Naive thymus-derived CD4-positive, alpha-beta T cell (primary cell): ENCODE measurements around the gene MXD3. TPM values are rescaled to one million over a fixed set of nuclear protein-coding genes. Genes with fewer than 3 reads are reported as not detected.
A peak's percentile ranks its signal among the peaks of the same experiment; 100 is the strongest.

Experiments
- ATAC-seq: fragments of 150-1000 bp; cut with Tn5 transposase; 2 replicates; pipeline ENCODE4 v1.10.0; 2021; ENCODE audit warnings: mild to moderate bottlenecking, moderate library complexity
- CTCF ChIA-PET: fragments of 350-600 bp; sonication (Branson Sonifier 250); formaldehyde crosslinking; loops from one replicate; lab custom pipeline; 2021; ENCODE audit warnings: antibody characterized with exemption; lab: Charles Lee
- POLR2A ChIA-PET: fragments of 350-600 bp; sonication (Branson Sonifier 250); formaldehyde crosslinking; loops from one replicate; lab custom pipeline; 2021; ENCODE audit warnings: antibody characterized with exemption, inconsistent platforms; lab: Charles Lee
- DNase-seq, 9 donors: peaks; one replicate each; pipeline versions ENCODE4 v3.0.0 to v3.0.0-alpha.2; 2020 to 2022; ENCODE audit warnings: mixed read lengths in 1 of 9
- H3K27ac ChIP-seq: one replicate; pipeline ENCODE4 v1.7.0; 2013; ENCODE audit warnings: mild to moderate bottlenecking, low read depth, low read length, moderate library complexity
- H3K27me3 ChIP-seq, 2 donors: one replicate each; pipeline ENCODE4 v1.7.0; 2013; ENCODE audit warnings: low read length in 2 of 2, mild to moderate bottlenecking in 2 of 2, moderate library complexity in 2 of 2; ENCODE audit not compliant: control insufficient read depth in 2 of 2, insufficient read depth in 2 of 2
- H3K36me3 ChIP-seq, 3 experiments: 1 replicate in 2 of 3; 2 replicates in 1 of 3; pipeline ENCODE4 v1.7.0; 2013; ENCODE audit warnings: low read length in 3 of 3, mild to moderate bottlenecking in 3 of 3, moderate library complexity in 1 of 3; ENCODE audit not compliant: insufficient read depth in 3 of 3, control insufficient read depth in 2 of 3
- H3K4me1 ChIP-seq, 2 donors: one replicate each; pipeline ENCODE4 v1.7.0; 2013; ENCODE audit warnings: low read length in 2 of 2, mild to moderate bottlenecking in 2 of 2, moderate library complexity in 1 of 2; ENCODE audit not compliant: control insufficient read depth in 2 of 2, insufficient read depth in 2 of 2
- H3K4me3 ChIP-seq: 2 replicates; pipeline ENCODE4 v1.7.0; 2013; ENCODE audit warnings: mild to moderate bottlenecking, low read length
- H3K9me3 ChIP-seq, 3 experiments: 1 replicate in 2 of 3; 2 replicates in 1 of 3; pipeline ENCODE4 v1.7.0; 2013; ENCODE audit warnings: low read length in 3 of 3; ENCODE audit not compliant: control insufficient read depth in 2 of 3
- H3K27ac Mint-ChIP-seq, 9 donors: one replicate each; pipeline ENCODE4 v1.8.0; 2020 to 2022; ENCODE audit warnings: mixed read lengths in 9 of 9, mild to moderate bottlenecking in 8 of 9, moderate library complexity in 5 of 9, inconsistent platforms in 2 of 9
- H3K27me3 Mint-ChIP-seq, 5 donors: one replicate each; pipeline ENCODE4 v1.8.0; 2021 to 2022; ENCODE audit warnings: mixed read lengths in 5 of 5, mild to moderate bottlenecking in 1 of 5
- H3K36me3 Mint-ChIP-seq, 5 donors: one replicate each; pipeline ENCODE4 v1.8.0; 2020 to 2022; ENCODE audit warnings: mixed read lengths in 5 of 5, mild to moderate bottlenecking in 3 of 5, inconsistent platforms in 1 of 5
- H3K4me1 Mint-ChIP-seq, 7 donors: one replicate each; pipeline ENCODE4 v1.8.0; 2020 to 2022; ENCODE audit warnings: mixed read lengths in 7 of 7, mild to moderate bottlenecking in 3 of 7, inconsistent platforms in 1 of 7
- H3K4me3 Mint-ChIP-seq, 10 donors: one replicate each; pipeline ENCODE4 v1.8.0; 2020 to 2022; ENCODE audit warnings: mild to moderate bottlenecking in 10 of 10, mixed read lengths in 10 of 10, moderate library complexity in 6 of 10, inconsistent platforms in 2 of 10
- H3K9me3 Mint-ChIP-seq, 11 donors: one replicate each; pipeline ENCODE4 v1.8.0; 2020 to 2022; ENCODE audit warnings: mixed read lengths in 11 of 11, mild to moderate bottlenecking in 4 of 11, inconsistent platforms in 1 of 11, moderate library complexity in 1 of 11
- intact Hi-C, 2 donors: fragments of 100-400 bp; cut with micrococcal nuclease; formaldehyde crosslinking; loops; one replicate each; pipeline ENCODE4 v1.15.1; 2023
- polyA plus RNA-seq, 2 donors: library from polyadenylated mRNA; unstranded; fragments of 300-500 nt; fragmentation: Illumina TruSeq; gene quantifications; one replicate each; pipeline ENCODE4 v1.2.3, GENCODE V29; 2021
- total RNA-seq, 6 experiments: library from RNA in 5 of 6; stranded (reverse) in 5 of 6; gene quantifications; 1 replicate in 5 of 6; 2 replicates in 1 of 6; pipeline ENCODE4 v1.2.3 and lab custom pipeline; 2021 to 2026

The MXD3 gene
- total and polyA plus RNA-seq, 7 experiments from 2014 or later, result 0.63 to 39.8 (median 16.1) TPM

- intact Hi-C loops, result no loop called here
- ATAC-seq (peak; percentile 45), DNase-seq (no peak)
- Histone ChIP-seq H3K4me3 (no peak overlapping the region), H3K36me3 (peaks cover 0 to 4% (median 0%) of the 10 kb centered on the region in 3 experiments), H3K4me1 (no peaks in the 10 kb centered on the region), H3K27ac (no peak overlapping the region), H3K27me3 (no peaks in the 10 kb centered on the region), H3K9me3 (no peaks in the 10 kb centered on the region)
- Mint-ChIP-seq H3K36me3 (peaks cover 0 to 30% (median 10%) of the 10 kb centered on the region in 5 donors), H3K9me3 (peaks cover 0 to 4% (median 0%) of the 10 kb centered on the region in 11 donors), H3K4me1 (peaks cover 0 to 45% (median 21%) of the 10 kb centered on the region in 7 donors), H3K27ac (no peak overlapping the region), H3K4me3 (no peak overlapping the region), H3K27me3 (no peaks in the 10 kb centered on the region)
- ChIA-PET POLR2A (no interaction called here), CTCF (no interaction called here)
Measured at GRCh38 chr5:177320879-177321278, 9.2 kb upstream of the MXD3 start.

- DNase-seq, result no peak
- Histone ChIP-seq H3K9me3 (no peaks in the 10 kb centered on the region), H3K27me3 (no peaks in the 10 kb centered on the region), H3K4me1 (no peaks in the 10 kb centered on the region), H3K4me3 (no peak overlapping the region), H3K27ac (no peak overlapping the region), H3K36me3 (peaks cover 0 to 4% (median 0%) of the 10 kb centered on the region in 3 experiments)
- H3K4me1 Mint-ChIP-seq, result peaks cover 0 to 49% (median 21%) of the 10 kb centered on the region in 7 donors
- no peak overlapping the region for H3K4me3 Mint-ChIP-seq
- ChIA-PET CTCF (interaction anchor here (0.9 to 3.1 kb wide), 5 partner anchors 11 to 133 kb away, joined by 3 to 25 read pairs (median 13); no protein-coding TSS in a partner anchor), POLR2A (no interaction called here)
- peak overlapping the region in 2 of 9 donors; percentile 29 to 41 for H3K27ac Mint-ChIP-seq
- peaks cover 0 to 4% (median 0%) of the 10 kb centered on the region in 11 donors for H3K9me3 Mint-ChIP-seq
- H3K27me3 Mint-ChIP-seq, result no peaks in the 10 kb centered on the region
- peaks cover 0 to 29% (median 10%) of the 10 kb centered on the region in 5 donors for H3K36me3 Mint-ChIP-seq
- peak; percentile 64 for ATAC-seq
- intact Hi-C loops, result loop anchor here (2.0 to 10.0 kb wide), 2 partner anchors 71 to 675 kb away; partner anchors contain the start of gene TSPAN17 (in 1 of the 2)
Measured at GRCh38 chr5:177319913-177320588, 8.4 kb upstream of the MXD3 start.

- no peaks in the 10 kb centered on the region for H3K36me3 ChIP-seq
- H3K4me3 ChIP-seq, result no peak overlapping the region
- H3K27ac ChIP-seq, result no peak overlapping the region
- H3K4me1 ChIP-seq, result peaks cover 1% of the 10 kb centered on the region in 2 donors
- Mint-ChIP-seq H3K27ac (peak overlapping the region in 2 of 9 donors; percentile 32 to 37), H3K36me3 (peaks cover 0 to 28% (median 10%) of the 10 kb centered on the region in 5 donors), H3K27me3 (no peaks in the 10 kb centered on the region), H3K4me3 (no peak overlapping the region), H3K4me1 (peaks cover 0 to 49% (median 20%) of the 10 kb centered on the region in 7 donors), H3K9me3 (peaks cover 0 to 5% (median 0%) of the 10 kb centered on the region in 11 donors)
- ATAC-seq, result peak; percentile 84
- H3K27me3 ChIP-seq, result no peaks in the 10 kb centered on the region
- ChIA-PET POLR2A (interaction anchor here (1.5 to 2.1 kb wide), 2 partner anchors 34 to 65 kb away, joined by 5 read pairs; partner anchors contain the start of gene LMAN2), CTCF (interaction anchor here (0.6 to 3.1 kb wide), 15 partner anchors 9 to 221 kb away, joined by 3 to 25 read pairs (median 4); partner anchors contain the start of gene PDLIM7)
- intact Hi-C loops, result loop anchor here (1.0 to 10.0 kb wide), 9 partner anchors 33 to 673 kb away; partner anchors contain the start of genes LMAN2 (in 1 of the 2) and TSPAN17 (in 1 of the 2)
- no peaks in the 10 kb centered on the region for H3K9me3 ChIP-seq
- peak; percentile 41 to 73 (median 69) for DNase-seq
Measured at GRCh38 chr5:177317959-177318377, 6.3 kb upstream of the MXD3 start.

- Histone ChIP-seq H3K36me3 (no peaks in the 10 kb centered on the region), H3K4me3 (no peak overlapping the region), H3K27ac (no peak overlapping the region), H3K4me1 (peaks cover 8% of the 10 kb centered on the region in 2 donors), H3K27me3 (no peaks in the 10 kb centered on the region), H3K9me3 (no peaks in the 10 kb centered on the region)
- H3K9me3 Mint-ChIP-seq, result peaks cover 0 to 5% (median 0%) of the 10 kb centered on the region in 11 donors
- ChIA-PET POLR2A (interaction anchor here (0.9 kb wide), 1 partner anchor 134 kb away, joined by 3 read pairs; no protein-coding TSS in a partner anchor), CTCF (interaction anchor here (0.6 to 2.5 kb wide), 9 partner anchors 26 to 203 kb away, joined by 3 to 9 read pairs (median 4); no protein-coding TSS in a partner anchor)
- DNase-seq, result no peak
- ATAC-seq, result no peak
- no peak overlapping the region for H3K4me3 Mint-ChIP-seq
- H3K27me3 Mint-ChIP-seq, result peaks cover 0 to under 1% (median 0%) of the 10 kb centered on the region in 5 donors
- intact Hi-C loops, result loop anchor here in 1 of 2 donors (10.0 kb wide), 1 partner anchor 671 kb away; the partner anchor contains the start of gene TSPAN17
- H3K4me1 Mint-ChIP-seq, result peaks cover 6 to 51% (median 26%) of the 10 kb centered on the region in 7 donors
- H3K36me3 Mint-ChIP-seq, result peaks cover 0 to 20% (median 6%) of the 10 kb centered on the region in 5 donors
- H3K27ac Mint-ChIP-seq, result peak overlapping the region in 1 of 9 donors; percentile 58
Measured at GRCh38 chr5:177316005-177316404, 4.3 kb upstream of the MXD3 start.

GRCh38 chr5:177315411-177315810, 3.7 kb upstream of the MXD3 start:
- Histone ChIP-seq H3K9me3 (no peaks in the 10 kb centered on the region), H3K27ac (no peak overlapping the region), H3K36me3 (no peaks in the 10 kb centered on the region), H3K4me1 (peaks cover 14% of the 10 kb centered on the region in 2 donors), H3K4me3 (no peak overlapping the region), H3K27me3 (no peaks in the 10 kb centered on the region)
- no peak overlapping the region for H3K4me3 Mint-ChIP-seq
- intact Hi-C loops, result loop anchor here in 1 of 2 donors (10.0 kb wide), 1 partner anchor 671 kb away; the partner anchor contains the start of gene TSPAN17
- peaks cover 11 to 57% (median 30%) of the 10 kb centered on the region in 7 donors for H3K4me1 Mint-ChIP-seq
- peaks cover 0 to 22% (median 6%) of the 10 kb centered on the region in 5 donors for H3K36me3 Mint-ChIP-seq
- DNase-seq, result no peak
- no peak for ATAC-seq
- peaks cover 0 to 5% (median 0%) of the 10 kb centered on the region in 11 donors for H3K9me3 Mint-ChIP-seq
- CTCF ChIA-PET, result interaction anchor here (0.6 to 2.5 kb wide), 9 partner anchors 27 to 742 kb away, joined by 3 to 9 read pairs (median 4); no protein-coding TSS in a partner anchor
- no peak overlapping the region for H3K27ac Mint-ChIP-seq
- POLR2A ChIA-PET, result interaction anchor here (0.6 kb wide), 1 partner anchor 57 kb away, joined by 4 read pairs; no protein-coding TSS in a partner anchor
- H3K27me3 Mint-ChIP-seq, result peaks cover 0 to 5% (median 0%) of the 10 kb centered on the region in 5 donors
